ENCODE results near the gene CTDNEP1.

Gene CTDNEP1

GRCh38 chr17:7279448-7279847 lies 27.9 kb upstream of the CTDNEP1 start:
- DNase-seq: no peak

GRCh38 chr17:7266784-7267183 lies 15.2 kb upstream of the CTDNEP1 start:
- DNase-seq: no peak

GRCh38 chr17:7263801-7264078 lies 12.2 kb upstream of the CTDNEP1 start:
- no peak for DNase-seq

- DNase-seq: no peak
Measured at GRCh38 chr17:7262935-7263800, 11.6 kb upstream of the CTDNEP1 start.

- DNase-seq: peak; percentile 59
Measured at GRCh38 chr17:7262192-7262934, 10.8 kb upstream of the CTDNEP1 start, which contains the start of gene CLDN7. TSS of gene CLDN7 (minus strand) at chr17:7262478. CDS start at chr17:7262043, 435 bp downstream.

- no peak for DNase-seq
Measured at GRCh38 chr17:7261379-7262191, 10.1 kb upstream of the CTDNEP1 start.

GRCh38 chr17:7260651-7261378 lies 9.3 kb upstream of the CTDNEP1 start:
- peak; percentile 30 for DNase-seq

- no peak for DNase-seq
Measured at GRCh38 chr17:7260151-7260550, 8.6 kb upstream of the CTDNEP1 start.

- no peak for DNase-seq
Measured at GRCh38 chr17:7259555-7259889, 8.0 kb upstream of the CTDNEP1 start.

- DNase-seq: no peak
Measured at GRCh38 chr17:7258731-7259554, 7.4 kb upstream of the CTDNEP1 start.

GRCh38 chr17:7256766-7257456 lies 5.4 kb upstream of the CTDNEP1 start:
- no peak for DNase-seq

GRCh38 chr17:7254511-7254910 lies 3.0 kb upstream of the CTDNEP1 start:
- no peak for DNase-seq

- no peak for DNase-seq
Measured at GRCh38 chr17:7253082-7253481, 1.5 kb upstream of the CTDNEP1 start.

- DNase-seq: peak; percentile 40
Measured at GRCh38 chr17:7252176-7253043, 876 bp upstream of the CTDNEP1 start, which contains the start of gene ELP5. TSS of gene ELP5 (plus strand) at chr17:7252215. CDS start at chr17:7252551, 336 bp downstream.

- DNase-seq: no peak
Measured at GRCh38 chr17:7250695-7251627, 573 bp downstream of the CTDNEP1 start.

- no peak for DNase-seq
Measured at GRCh38 chr17:7249830-7250229, 1.7 kb downstream of the CTDNEP1 start.

GRCh38 chr17:7249214-7249613 lies 2.3 kb downstream of the CTDNEP1 start:
- no peak for DNase-seq

GRCh38 chr17:7248796-7249195 lies 2.7 kb downstream of the CTDNEP1 start:
- DNase-seq: no peak

- DNase-seq: no peak
Measured at GRCh38 chr17:7246779-7247178, 4.8 kb downstream of the CTDNEP1 start.
